Subcutaneous adipose tissue (tissue), 4 donors: Measurements from ENCODE around the gene TMEM225B. TPM values are rescaled to one million over a fixed set of nuclear protein-coding genes. Genes with fewer than 3 reads are reported as not detected.

Experiments
- CTCF ChIP-seq: fragments of 450-650 bp; IDR thresholded peaks from one replicate; pipeline ENCODE4 v1.5.1; 2016; ENCODE audit warnings: low read depth, mild to moderate bottlenecking, control low read depth, antibody characterized with exemption, moderate library complexity
- total RNA-seq, 4 donors: library from RNA; depleted of rRNA; stranded (reverse); fragments of >200 nt; gene quantifications; one replicate each; pipeline ENCODE4 v1.1.0, GENCODE V29; 2016

TMEM225B gene
- 1 to 10 TPM; 1.1 to 4.0 (median 1.2) TPM for total RNA-seq

GRCh38 chr7:99597762-99598501 is at the start of gene TMEM225B:
TSS of gene TMEM225B (plus strand) at chr7:99598267. CDS start at chr7:99604389, 6,122 bp downstream.
- TF ChIP-seq CTCF: no peak

- TF ChIP-seq CTCF: no peak
These were observed 46.7 kb upstream of the TMEM225B start for GRCh38 chr7:99551334-99551733.

DNA sequence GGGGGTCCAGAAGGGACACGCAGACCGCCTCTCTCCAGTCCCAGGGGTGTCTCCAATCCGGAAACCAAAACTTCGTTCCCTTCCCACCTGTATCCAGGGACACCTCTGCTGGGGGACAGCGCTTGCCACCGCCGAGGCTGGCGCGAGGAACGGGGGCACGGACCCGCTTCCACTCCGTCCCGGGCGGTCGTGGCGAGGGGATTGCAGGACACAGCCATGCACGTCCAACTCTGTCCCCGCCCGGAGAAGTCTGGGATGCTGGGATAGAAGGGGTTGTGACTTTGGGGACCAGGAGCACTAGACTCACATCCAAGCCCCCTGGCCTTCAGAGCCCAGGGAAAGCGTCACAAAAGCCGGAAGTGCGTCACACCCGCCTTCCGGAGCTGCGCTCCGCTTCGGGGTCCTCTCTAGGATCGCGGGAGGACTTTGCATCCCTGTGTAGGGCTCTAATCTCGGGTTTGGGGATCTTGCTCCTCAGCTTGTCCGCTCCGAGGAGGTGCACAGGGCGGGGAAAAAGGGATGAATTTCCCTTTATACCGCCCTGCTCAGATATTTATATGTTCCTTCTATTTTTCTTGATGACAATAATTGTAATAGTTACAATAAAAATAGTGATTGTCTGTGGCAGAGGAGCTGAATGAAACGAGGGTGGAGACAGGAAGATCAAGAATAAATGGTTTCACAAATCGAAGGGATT is 46.2 kb upstream of the TMEM225B start, which contains the start of gene FAM200A:
TSS of gene FAM200A (minus strand) at position 348 of the 697 bp plus-strand sequence. CDS start 3,707 bp downstream, outside the sequence.
- TF ChIP-seq CTCF: no peak

- TF ChIP-seq CTCF: no peak
These were observed 45.0 kb upstream of the TMEM225B start for GRCh38 chr7:99553039-99553438.

GRCh38 chr7:99554939-99555338 is 43.1 kb upstream of the TMEM225B start:
- no peak for TF ChIP-seq CTCF

DNA sequence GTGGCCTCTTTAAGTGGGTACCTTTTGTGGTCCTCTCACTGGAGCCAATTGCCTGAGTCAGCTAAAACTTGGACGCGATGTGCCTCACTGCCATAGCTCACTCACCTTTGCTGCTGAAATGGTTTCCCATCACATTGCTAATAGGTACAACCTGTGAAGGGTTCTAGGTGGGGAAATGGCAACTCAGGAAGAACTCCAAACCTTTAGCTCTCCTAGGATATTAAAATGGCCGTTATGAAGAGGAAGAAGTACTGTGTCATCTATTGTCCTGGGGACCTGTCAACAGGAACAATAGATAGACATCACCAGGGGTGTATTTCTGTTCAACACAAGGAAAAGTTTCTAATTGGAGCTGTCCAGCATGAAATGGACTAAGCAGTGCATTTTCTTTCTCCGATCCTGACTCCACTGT is 40.9 kb upstream of the TMEM225B start:
- TF ChIP-seq CTCF: no peak

DNA sequence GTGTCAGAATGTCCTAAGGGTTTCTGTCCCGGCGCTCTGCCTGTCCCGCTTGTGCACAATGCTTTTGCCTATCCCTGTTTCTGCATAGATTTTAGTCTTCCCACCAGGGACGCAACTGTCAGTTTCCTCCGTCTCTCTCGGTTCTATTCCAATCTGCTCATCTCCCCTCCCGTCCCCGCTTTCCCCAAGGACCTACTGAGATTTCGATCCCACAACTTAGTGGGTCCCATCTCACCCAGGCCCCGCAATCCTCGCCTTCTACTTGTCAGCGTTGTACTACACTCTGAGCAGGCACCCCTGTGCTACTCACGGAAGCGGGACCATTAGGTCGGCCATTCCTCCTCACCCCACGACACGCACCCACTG is 40.1 kb upstream of the TMEM225B start:
- TF ChIP-seq CTCF: no peak
